Activated B cell treated with CpG ODN at 0.5 μM for 24 hours (primary cell): Measurements from ENCODE around the gene HEATR5A. TPM values are rescaled to one million over a fixed set of nuclear protein-coding genes. Genes with fewer than 3 reads are reported as not detected.

ENCODE experiments used
- ATAC-seq: fragments of 200-7000 bp; cut with Tn5 transposase; one replicate; pipeline ENCODE4 v1.10.0; 2021; ENCODE audit warnings: low read depth, mild to moderate bottlenecking, moderate library complexity
- CTCF ChIA-PET: fragments of 350-600 bp; sonication (Branson Sonifier 250); formaldehyde crosslinking; loops from one replicate; lab custom pipeline; 2021; ENCODE audit warnings: antibody characterized with exemption; lab: Charles Lee
- POLR2A ChIA-PET: fragments of 350-600 bp; sonication (Branson Sonifier 250); formaldehyde crosslinking; loops from one replicate; lab custom pipeline; 2021; ENCODE audit warnings: antibody characterized with exemption; lab: Charles Lee
- DNase-seq: peaks from one replicate; pipeline ENCODE4 v3.0.0; 2022
- H3K27ac Mint-ChIP-seq: one replicate; pipeline ENCODE4 v1.8.0; 2020; ENCODE audit warnings: mixed read lengths
- H3K27me3 Mint-ChIP-seq: one replicate; pipeline ENCODE4 v1.8.0; 2021; ENCODE audit warnings: mixed read lengths
- H3K36me3 Mint-ChIP-seq: one replicate; pipeline ENCODE4 v1.8.0; 2021; ENCODE audit warnings: low read depth, mixed read lengths
- H3K4me1 Mint-ChIP-seq: one replicate; pipeline ENCODE4 v1.8.0; 2021; ENCODE audit warnings: mixed read lengths
- H3K4me3 Mint-ChIP-seq: one replicate; pipeline ENCODE4 v1.8.0; 2020; ENCODE audit warnings: mild to moderate bottlenecking, mixed read lengths
- H3K9me3 Mint-ChIP-seq: one replicate; pipeline ENCODE4 v1.8.0; 2020; ENCODE audit warnings: mixed read lengths
- intact Hi-C: fragments of 100-400 bp; cut with micrococcal nuclease; formaldehyde crosslinking; loops from one replicate; pipeline ENCODE4 v1.15.1; 2024
- total RNA-seq: library from RNA; stranded (reverse); gene quantifications from 2 replicates; pipeline ENCODE4 v1.2.3, GENCODE V29; 2022
- TF ChIP-seq, protein P1 (sequence below): fragments of 200-600 bp; IDR thresholded peaks from one replicate; pipeline ENCODE4 v1.8.0; 2022; ENCODE audit warnings: antibody characterized with exemption, mild to moderate bottlenecking

HEATR5A gene
- total RNA-seq, 1 donor from 2014 or later = 13.2 TPM

DNA sequence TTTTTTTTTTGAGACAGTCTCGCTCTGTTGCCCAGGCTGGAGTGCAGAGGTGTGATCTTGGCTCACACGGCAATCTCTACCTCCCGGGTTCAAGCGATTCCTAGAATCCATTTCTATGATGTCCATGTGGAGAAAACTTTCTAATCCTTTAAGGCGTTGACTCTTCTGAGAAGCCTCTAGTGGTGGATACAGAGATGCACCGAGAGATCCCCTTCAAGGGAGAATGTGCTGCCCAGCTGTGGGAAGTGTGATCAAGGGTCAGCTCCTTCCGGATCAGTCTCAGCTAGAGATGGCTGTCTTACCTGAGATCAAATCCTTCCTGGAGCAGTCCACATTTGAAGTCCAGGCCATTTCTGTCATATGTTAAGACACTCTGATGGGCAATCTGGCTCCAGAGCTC, 120.1 kb downstream of the HEATR5A start:
- CTCF ChIA-PET = no interaction called here
- H3K4me1 Mint-ChIP-seq = no peaks in the 10 kb centered on the region
- DNase-seq = no peak
- intact Hi-C loops = no loop called here
- TF ChIP-seq, protein P1, sequence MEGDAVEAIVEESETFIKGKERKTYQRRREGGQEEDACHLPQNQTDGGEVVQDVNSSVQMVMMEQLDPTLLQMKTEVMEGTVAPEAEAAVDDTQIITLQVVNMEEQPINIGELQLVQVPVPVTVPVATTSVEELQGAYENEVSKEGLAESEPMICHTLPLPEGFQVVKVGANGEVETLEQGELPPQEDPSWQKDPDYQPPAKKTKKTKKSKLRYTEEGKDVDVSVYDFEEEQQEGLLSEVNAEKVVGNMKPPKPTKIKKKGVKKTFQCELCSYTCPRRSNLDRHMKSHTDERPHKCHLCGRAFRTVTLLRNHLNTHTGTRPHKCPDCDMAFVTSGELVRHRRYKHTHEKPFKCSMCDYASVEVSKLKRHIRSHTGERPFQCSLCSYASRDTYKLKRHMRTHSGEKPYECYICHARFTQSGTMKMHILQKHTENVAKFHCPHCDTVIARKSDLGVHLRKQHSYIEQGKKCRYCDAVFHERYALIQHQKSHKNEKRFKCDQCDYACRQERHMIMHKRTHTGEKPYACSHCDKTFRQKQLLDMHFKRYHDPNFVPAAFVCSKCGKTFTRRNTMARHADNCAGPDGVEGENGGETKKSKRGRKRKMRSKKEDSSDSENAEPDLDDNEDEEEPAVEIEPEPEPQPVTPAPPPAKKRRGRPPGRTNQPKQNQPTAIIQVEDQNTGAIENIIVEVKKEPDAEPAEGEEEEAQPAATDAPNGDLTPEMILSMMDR = no peak
- no peak overlapping the region for H3K27ac Mint-ChIP-seq
- H3K27me3 Mint-ChIP-seq = no peaks in the 10 kb centered on the region
- no peak overlapping the region for H3K4me3 Mint-ChIP-seq
- H3K9me3 Mint-ChIP-seq = no peaks in the 10 kb centered on the region
- ATAC-seq = no peak
- POLR2A ChIA-PET = no interaction called here
- H3K36me3 Mint-ChIP-seq = peaks cover 26% of the 10 kb centered on the region

DNA sequence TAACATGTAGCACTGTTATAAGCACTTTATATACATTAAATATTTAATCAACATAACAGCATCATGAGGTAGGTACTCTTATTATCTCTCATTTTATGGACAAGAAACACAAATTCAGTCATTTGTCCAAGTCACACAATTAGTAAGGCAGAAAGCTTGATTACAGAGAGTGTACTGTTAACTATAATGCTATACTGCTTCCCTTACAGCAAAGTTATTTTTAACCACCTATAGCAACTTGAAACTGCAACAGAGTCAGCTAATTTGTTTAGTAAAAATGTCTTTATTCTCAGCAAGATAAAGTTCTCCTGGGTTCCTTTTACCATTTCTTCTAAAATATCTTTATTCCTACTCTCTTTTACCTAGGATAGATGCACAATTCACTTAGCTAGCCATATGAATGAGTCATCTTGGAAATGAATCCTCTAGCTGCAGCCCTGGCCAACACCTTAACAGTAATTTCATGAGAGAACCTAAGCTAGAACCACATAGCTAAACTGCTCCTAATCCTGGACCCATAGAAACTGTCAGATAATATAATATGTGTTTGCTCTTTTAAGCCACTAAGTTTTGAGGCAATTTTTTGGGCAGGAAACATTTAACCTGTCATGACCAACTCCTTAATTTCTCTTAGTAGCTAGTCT, 122.5 kb downstream of the HEATR5A start:
- Mint-ChIP-seq H3K4me1 (no peaks in the 10 kb centered on the region), H3K27me3 (no peaks in the 10 kb centered on the region), H3K36me3 (peaks cover 20% of the 10 kb centered on the region), H3K27ac (no peak overlapping the region), H3K4me3 (no peak overlapping the region), H3K9me3 (no peaks in the 10 kb centered on the region)
- intact Hi-C loops = no loop called here
- ATAC-seq (no peak), DNase-seq (no peak)
- CTCF ChIA-PET = no interaction called here
- TF ChIP-seq, protein P1 = no peak
- POLR2A ChIA-PET = no interaction called here

DNA sequence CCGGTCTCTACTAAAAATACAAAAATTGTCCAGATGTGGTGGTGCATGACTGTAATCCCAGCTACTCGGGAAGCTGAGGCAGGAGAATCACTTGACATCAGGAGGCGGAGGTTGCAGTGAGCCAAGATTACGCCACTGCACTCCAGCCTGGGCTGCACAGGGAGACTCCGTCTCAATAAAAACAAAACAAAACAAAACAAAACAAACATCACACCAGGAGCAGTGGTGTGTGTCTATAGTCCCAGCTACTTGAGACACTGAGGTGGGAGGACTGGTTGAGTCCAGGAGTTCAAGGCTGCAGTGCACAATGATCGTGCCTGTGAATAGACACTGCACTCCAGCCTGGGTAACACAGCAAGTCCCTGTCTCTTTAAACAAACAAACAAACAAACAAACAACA, 123.2 kb downstream of the HEATR5A start:
- Mint-ChIP-seq H3K27ac (no peak overlapping the region), H3K36me3 (peaks cover 19% of the 10 kb centered on the region), H3K4me3 (no peak overlapping the region), H3K9me3 (no peaks in the 10 kb centered on the region), H3K4me1 (no peaks in the 10 kb centered on the region), H3K27me3 (no peaks in the 10 kb centered on the region)
- ChIA-PET CTCF (no interaction called here), POLR2A (no interaction called here)
- intact Hi-C loops = no loop called here
- TF ChIP-seq, protein P1 = no peak
- no peak for ATAC-seq
- DNase-seq = no peak

DNA sequence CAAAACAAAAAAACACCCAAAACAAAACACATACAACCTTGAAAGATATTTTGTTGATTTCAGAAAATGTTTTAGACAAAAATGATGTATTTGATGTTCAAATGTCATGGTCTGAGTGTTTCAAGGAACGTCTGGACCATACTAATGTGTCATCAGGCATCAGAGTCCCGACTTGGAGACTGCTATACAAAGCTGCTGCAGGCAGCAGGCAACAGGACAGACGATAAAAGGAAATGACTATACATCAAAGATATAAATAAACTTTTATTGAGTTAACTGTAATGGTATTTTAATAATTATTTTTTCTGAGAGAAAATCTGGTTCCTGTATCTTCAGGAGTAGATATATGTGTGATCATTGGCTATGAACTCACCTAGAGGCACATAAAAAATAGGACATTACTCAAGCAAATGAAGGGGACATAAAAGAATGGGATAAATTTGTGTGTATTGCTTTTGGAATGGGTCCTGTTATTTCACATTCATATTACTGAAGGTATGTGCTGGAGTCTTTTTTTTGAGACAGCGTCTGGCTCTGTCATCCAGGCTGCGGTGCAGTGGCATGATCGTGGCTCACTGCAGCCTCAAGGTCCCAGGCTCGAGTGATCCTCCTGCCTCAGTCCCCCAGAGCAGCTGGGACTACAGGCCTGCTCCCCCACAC, 125.5 kb downstream of the HEATR5A start:
- no peak overlapping the region for H3K27ac Mint-ChIP-seq
- CTCF ChIA-PET = no interaction called here
- H3K4me3 Mint-ChIP-seq = no peak overlapping the region
- H3K9me3 Mint-ChIP-seq = no peaks in the 10 kb centered on the region
- no peak for ATAC-seq
- H3K4me1 Mint-ChIP-seq = peaks cover 6% of the 10 kb centered on the region
- POLR2A ChIA-PET = no interaction called here
- intact Hi-C loops = no loop called here
- DNase-seq = no peak
- H3K36me3 Mint-ChIP-seq = peaks cover 7% of the 10 kb centered on the region
- TF ChIP-seq, protein P1 = no peak
- H3K27me3 Mint-ChIP-seq = no peaks in the 10 kb centered on the region

DNA sequence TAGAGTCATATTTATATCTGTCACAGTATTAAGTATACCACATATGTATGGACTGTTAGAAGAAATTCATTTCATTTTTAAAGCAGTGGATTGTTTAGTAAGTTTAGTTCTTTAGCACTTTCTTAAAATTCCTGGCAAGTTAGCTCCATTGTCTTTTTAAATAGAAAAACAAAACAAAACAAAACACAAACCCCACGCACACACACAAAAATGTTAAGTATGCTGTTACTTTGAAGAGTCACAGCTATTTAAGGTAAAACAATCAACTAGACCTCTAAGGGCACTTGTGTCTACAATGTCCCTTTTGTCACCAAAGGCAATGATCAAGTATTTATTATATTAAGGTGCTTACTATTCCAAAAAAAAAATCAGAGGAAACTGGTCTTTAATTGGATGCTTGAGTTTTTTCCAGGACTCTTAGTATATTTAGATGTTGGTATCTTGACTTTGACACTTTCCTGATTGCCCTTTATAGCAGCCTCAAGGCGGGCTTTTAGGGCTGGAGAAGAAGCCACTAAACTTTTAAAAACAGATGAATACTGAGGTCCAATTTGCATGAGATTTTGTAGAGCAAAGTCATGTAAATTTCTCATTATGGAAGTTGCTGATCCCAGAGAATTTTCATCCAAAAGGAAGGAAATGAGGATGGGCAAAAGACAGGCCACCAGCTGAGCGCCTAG, 127.3 kb downstream of the HEATR5A start:
- CTCF ChIA-PET = interaction anchor here (0.6 kb wide), 1 partner anchor 114 kb away, joined by 3 read pairs; no protein-coding TSS in a partner anchor
- intact Hi-C loops = no loop called here
- peaks cover 6% of the 10 kb centered on the region for H3K4me1 Mint-ChIP-seq
- H3K9me3 Mint-ChIP-seq = no peaks in the 10 kb centered on the region
- H3K27me3 Mint-ChIP-seq = no peaks in the 10 kb centered on the region
- ATAC-seq = no peak
- TF ChIP-seq, protein P1 = no peak
- POLR2A ChIA-PET = no interaction called here
- DNase-seq = no peak
- H3K36me3 Mint-ChIP-seq = peaks cover 7% of the 10 kb centered on the region
- H3K27ac Mint-ChIP-seq = no peak overlapping the region
- H3K4me3 Mint-ChIP-seq = no peak overlapping the region
